ENCODE data around the gene WDFY2. TPM values are rescaled to one million over a fixed set of nuclear protein-coding genes. Genes with fewer than 3 reads are reported as not detected.

The WDFY2 gene
- total and polyA plus RNA-seq, 12 donors, result 2.4 to 7.5 (median 5.5) TPM

DNA sequence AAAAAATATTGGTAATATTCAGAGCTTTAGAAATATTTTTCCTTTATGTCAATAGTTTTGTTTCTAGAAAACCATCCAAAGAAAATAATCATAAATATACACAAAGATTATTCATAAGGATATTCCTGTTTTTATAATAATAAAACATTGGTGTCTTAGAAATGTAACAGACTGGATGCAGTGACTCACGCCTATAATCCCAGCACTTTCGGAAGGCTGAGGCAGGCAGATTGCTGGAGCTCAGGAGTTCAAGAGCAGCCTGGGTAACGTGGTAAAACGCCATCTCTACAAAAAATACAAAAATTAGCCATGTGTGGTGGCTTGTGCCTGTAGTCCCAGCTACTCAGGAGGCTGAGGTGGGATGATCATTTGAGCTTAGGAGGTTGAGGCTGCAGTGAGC is 112.9 kb downstream of the WDFY2 start:
- intact Hi-C loops (cut with DNase I), result no loop called here
- H3K27me3 ChIP-seq, result no peaks in the 10 kb centered on the region
- DNase-seq (no peak), ATAC-seq (no peak)
- H3K9me3 ChIP-seq, result peaks cover 0 to 14% (median 0%) of the 10 kb centered on the region in 11 donors
- no peak overlapping the region for H3K27ac ChIP-seq
- TF ChIP-seq, protein P1, sequence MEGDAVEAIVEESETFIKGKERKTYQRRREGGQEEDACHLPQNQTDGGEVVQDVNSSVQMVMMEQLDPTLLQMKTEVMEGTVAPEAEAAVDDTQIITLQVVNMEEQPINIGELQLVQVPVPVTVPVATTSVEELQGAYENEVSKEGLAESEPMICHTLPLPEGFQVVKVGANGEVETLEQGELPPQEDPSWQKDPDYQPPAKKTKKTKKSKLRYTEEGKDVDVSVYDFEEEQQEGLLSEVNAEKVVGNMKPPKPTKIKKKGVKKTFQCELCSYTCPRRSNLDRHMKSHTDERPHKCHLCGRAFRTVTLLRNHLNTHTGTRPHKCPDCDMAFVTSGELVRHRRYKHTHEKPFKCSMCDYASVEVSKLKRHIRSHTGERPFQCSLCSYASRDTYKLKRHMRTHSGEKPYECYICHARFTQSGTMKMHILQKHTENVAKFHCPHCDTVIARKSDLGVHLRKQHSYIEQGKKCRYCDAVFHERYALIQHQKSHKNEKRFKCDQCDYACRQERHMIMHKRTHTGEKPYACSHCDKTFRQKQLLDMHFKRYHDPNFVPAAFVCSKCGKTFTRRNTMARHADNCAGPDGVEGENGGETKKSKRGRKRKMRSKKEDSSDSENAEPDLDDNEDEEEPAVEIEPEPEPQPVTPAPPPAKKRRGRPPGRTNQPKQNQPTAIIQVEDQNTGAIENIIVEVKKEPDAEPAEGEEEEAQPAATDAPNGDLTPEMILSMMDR (IDR thresholded peaks at IDR 0.05), result no peak
- peaks cover 0 to 6% (median 0%) of the 10 kb centered on the region in 9 donors for H3K4me1 ChIP-seq
- WGBS, 2 donors, result 91 to 97% methylated on average over 4 of the region's 4 CpGs
- no peak overlapping the region for H3K4me3 ChIP-seq
- H3K36me3 ChIP-seq, result peaks cover 0 to 4% (median 0%) of the 10 kb centered on the region in 9 donors

DNA sequence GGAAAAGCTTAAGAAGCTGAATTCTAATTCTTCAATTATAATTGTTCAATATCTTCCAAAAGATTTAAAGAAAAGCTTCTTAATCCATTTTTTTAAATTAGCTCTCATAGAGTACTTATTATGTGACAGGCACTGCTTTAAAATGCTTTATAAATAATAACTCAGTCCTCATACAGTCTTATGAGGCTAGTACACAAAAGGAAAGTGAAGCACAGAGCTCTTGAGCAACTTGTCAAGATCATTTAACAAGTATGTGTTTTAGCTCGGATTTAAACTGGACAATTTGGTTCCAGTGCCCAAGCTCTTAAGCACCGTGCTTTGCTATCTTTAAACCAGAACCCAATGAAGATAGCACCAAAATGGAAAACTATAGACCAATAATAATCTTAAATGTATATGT is 113.6 kb downstream of the WDFY2 start:
- TF ChIP-seq, protein P1 (IDR thresholded peaks at IDR 0.05), result no peak
- H3K4me1 ChIP-seq, result peaks cover 0 to 6% (median 0%) of the 10 kb centered on the region in 9 donors
- H3K9me3 ChIP-seq, result peaks cover 0 to 14% (median 0%) of the 10 kb centered on the region in 11 donors
- peaks cover 0 to 4% (median 0%) of the 10 kb centered on the region in 9 donors for H3K36me3 ChIP-seq
- H3K27ac ChIP-seq, result no peak overlapping the region
- no peaks in the 10 kb centered on the region for H3K27me3 ChIP-seq
- intact Hi-C loops (cut with DNase I), result no loop called here
- WGBS, 2 donors, result 40 to 60% methylated on average over 2 of the region's 2 CpGs
- H3K4me3 ChIP-seq, result no peak overlapping the region
- DNase-seq (no peak), ATAC-seq (peak in 2 of 8 donors; percentile 24 to 34)

DNA sequence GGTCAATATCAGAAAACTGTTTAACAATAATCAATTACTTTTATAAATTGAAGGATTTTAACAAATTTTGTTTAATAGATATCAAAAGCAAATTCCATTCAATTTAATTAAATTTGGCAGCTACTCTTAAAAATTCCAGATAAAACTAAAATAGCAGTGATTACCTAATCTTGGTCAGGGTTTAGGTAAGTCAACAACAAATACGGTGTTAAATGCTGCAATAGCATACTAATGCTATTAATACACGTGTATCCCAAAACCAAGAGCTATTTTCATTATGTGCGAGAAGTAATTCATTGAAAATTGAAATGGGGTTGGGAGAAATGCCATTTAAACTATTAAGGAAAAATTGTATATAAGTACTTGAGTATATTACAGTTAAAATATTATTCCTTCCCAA is 114.1 kb downstream of the WDFY2 start:
- H3K27me3 ChIP-seq, result no peaks in the 10 kb centered on the region
- ATAC-seq (no peak), DNase-seq (no peak)
- H3K4me1 ChIP-seq, result peaks cover 0 to 6% (median 0%) of the 10 kb centered on the region in 9 donors
- TF ChIP-seq, protein P1 (IDR thresholded peaks at IDR 0.05), result no peak
- H3K36me3 ChIP-seq, result peaks cover 0 to 7% (median 0%) of the 10 kb centered on the region in 9 donors
- 70 to 79% methylated on average over 3 of the region's 3 CpGs for WGBS, 2 donors
- intact Hi-C loops (cut with DNase I), result no loop called here
- no peak overlapping the region for H3K27ac ChIP-seq
- no peak overlapping the region for H3K4me3 ChIP-seq
- peaks cover 0 to 14% (median 0%) of the 10 kb centered on the region in 11 donors for H3K9me3 ChIP-seq

DNA sequence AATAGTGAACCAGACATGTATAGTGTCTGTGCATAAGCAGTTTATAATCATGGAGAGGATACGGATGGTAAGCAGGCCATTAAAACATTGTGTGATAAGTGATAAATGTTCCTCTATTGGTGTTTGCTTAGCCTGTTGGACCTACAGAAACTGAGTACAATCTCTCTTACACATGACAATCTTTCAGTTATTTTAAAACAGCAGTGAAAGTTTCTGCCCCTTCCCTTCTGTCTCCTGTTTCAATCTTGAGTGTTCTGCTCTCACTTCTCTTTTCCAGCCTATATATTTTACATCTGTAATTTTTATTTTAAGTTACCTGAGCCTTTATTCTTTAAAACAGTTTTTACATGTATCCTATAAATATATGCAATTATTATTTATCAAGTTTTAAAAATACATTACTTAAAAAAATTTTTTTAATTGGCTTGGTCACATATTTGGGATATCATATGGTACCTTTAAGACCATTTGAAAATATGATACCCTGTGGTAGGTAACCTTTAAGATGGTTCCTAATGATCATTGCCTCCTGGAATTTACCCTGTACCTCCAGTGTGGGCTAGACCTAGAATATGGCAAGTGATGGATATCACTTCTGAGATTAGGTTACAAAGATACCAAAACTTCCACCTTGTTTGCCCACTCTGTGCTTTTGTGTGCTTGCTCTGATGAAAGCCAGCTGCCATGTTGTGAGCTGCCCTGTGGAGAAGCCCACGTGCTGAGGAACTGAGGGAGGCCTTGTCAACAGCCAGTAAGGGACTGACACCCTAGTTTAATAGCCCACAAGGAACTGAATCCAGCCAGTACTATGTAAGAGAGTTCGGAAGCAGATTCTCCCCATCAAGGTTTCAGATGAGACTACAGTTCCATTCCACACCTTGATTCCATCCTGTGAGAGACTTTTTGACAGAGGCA is 120.4 kb downstream of the WDFY2 start:
- Histone ChIP-seq H3K4me1 (no peaks in the 10 kb centered on the region), H3K36me3 (peaks cover 0 to 21% (median 0%) of the 10 kb centered on the region in 9 donors), H3K4me3 (no peak overlapping the region), H3K27ac (no peak overlapping the region), H3K27me3 (no peaks in the 10 kb centered on the region), H3K9me3 (peaks cover 0 to 4% (median 0%) of the 10 kb centered on the region in 11 donors)
- intact Hi-C loops (cut with DNase I), result no loop called here
- TF ChIP-seq, protein P1 (IDR thresholded peaks at IDR 0.05), result no peak
- no peak for ATAC-seq
- no peak for DNase-seq
- WGBS, 2 donors, result 87 to 88% methylated on average over 3 of the region's 3 CpGs
